Nucleus accumbens (tissue), 56 donors: ENCODE data around the gene SPINK14.

Experiments
- DNase-seq, 56 donors: peaks; one replicate each; lab custom pipeline; 2025; lab: John Stamatoyannopoulos, UW

The SPINK14 gene

DNA sequence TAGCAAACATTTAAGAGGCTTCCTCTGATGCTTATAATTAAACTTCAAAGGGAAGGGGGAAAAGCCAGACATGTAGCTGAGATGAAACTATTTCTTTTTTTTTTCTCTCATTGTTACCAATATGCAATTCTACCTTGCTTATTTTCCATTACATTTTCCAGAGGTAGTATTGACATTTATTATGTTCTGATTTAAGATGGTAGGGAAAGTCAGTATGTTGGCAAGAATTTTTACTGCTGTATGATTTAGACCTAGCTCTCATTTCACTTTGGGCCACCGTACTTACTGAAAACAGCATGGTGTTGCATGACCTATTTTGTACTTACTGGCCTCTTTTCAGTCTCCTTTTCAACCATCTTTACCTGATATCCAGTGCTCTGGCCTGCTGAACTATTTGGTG lies 24.9 kb downstream of the SPINK14 start:
- DNase-seq: no peak

DNA sequence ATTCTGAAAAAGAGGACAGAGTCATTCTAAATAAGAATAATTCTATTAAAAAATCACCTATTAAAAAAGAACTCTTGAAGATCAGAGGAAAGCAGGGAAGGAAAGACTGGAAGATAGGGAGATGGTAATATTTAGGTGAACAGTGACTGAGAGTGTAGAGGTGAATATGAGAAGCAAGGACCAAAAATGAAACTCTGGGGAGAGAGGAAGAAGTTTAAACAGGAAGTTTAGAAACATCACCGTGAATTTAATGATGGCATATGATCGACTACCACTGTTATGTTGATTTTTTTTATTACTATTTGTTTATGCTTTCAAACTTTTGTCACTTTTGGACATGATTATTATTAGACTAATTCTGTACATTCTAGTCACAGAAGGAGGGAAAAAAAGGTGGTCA lies 32.8 kb downstream of the SPINK14 start:
- DNase-seq: no peak

DNA sequence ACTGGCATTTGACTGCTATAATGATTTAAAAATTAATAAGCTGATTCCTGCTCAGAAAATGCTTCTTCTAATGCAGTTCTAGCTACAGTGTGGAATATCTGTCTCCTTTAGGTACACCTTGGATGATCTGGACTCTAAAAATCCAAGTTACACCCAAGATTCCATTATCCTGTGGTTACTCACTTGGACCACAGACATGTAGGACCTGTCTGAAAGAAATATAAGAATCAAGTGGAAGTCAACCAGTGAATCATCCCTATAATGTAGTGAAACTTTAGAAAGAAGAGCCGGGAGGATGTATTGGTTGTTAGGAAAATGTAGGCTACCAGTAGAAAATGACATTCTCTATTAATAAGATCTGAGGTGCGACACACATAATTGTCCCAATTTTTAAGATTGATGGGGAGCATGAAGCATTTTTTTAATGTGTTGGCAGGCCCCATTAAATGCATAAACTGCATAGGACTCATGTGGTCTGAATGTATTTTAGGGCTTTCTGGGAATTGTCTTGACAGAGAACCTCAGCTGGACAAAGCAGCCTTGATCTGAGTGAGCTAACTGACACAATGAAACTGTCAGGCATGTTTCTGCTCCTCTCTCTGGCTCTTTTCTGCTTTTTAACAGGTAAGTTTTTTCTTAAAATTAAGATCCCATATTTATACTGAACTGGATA lies 34.3 kb downstream of the SPINK14 start, which contains the start of gene SPINK6:
TSS of gene SPINK6 (plus strand) at position 512 of the 673 bp plus-strand sequence. CDS start at position 567, 55 bp downstream.
- no peak for DNase-seq

DNA sequence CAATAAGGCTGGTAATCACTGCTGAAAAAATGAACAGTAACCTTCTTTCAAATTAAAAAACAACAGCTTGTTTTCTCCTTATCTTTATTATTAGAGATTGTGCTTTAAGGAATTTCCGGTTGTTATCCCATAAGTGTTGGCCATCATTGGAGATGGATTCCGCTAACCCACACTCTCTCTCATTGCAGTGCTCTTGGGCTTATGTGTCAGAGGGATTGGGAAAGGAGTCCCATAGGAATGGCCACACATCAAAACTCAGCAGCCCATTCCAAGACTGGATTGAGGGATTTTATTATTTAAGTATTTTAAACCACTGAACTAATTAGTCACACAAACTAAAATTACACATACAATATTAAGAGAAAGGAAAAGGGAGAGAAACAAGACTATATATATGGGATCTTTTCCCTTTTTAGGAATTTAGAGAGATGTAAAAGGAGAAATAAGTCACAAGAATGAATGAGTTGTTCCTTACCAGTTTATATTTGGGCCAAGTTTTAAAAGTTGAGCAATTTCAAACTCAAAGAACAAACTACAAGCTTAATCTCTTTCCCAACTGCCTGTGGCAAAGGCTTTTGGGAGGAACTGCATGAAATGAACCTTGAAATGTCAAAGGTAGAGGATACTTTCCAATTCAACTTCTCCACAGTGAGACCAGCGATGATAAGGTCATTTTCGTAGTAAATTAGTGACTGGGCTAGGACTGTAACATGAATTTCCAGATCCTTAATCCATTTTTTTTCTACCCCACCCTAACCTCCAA lies 36.9 kb downstream of the SPINK14 start:
- no peak for DNase-seq

DNA sequence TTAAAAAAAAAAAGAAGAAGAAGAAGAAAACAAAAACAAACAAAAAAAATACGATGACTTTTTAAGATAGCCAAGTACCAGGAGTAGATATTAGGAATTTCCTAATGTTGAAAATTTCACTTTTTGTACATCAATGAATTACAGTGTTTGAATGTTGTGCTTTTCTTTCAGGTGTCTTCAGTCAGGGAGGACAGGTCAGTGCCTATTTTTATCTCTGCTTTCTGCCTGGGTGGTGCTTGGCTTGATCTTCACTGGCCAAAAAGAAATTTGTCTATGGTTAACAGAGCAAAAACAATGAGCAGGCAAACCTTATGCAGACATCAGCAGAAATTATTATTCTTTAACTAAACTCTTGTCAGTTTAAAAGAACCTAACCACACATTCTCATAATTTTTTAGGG lies 37.5 kb downstream of the SPINK14 start:
- DNase-seq: no peak

DNA sequence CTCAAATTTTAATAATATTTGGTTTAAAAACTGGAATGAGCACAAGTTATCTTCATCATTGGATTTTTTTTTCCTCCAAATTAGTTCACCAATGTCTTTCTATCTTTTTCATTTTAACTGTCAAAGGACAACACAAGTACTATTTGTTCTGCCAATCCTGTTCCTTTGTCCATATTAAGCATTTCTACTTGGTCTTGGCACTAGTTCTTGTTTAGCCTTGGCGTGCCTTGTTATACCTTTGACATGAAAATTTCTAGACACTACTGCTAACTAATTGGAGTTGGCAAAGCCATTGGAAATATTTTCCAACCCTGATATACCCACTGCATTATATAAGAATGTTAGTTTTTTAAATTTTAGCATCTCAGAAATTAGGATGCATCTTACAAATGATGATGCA lies 38.3 kb downstream of the SPINK14 start:
- DNase-seq: no peak

DNA sequence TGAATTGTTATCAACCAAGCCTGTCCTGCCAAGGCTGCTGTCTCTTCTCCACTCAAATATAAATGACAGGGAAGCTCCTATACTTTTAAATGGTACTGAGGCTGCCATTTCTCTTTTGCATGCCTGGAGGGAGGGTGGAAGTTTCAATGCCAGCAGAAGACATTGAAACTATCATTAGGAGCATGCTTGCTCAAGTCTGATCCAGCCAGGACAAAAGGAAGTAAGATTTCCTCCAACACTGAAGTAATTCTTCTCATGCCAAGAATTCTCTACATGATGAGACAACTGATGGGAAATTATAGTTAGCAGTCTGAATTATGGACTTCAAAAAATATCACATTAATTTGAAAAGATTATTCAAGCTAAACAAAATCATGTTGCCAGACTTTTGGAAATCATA lies 39.9 kb downstream of the SPINK14 start:
- DNase-seq: no peak

DNA sequence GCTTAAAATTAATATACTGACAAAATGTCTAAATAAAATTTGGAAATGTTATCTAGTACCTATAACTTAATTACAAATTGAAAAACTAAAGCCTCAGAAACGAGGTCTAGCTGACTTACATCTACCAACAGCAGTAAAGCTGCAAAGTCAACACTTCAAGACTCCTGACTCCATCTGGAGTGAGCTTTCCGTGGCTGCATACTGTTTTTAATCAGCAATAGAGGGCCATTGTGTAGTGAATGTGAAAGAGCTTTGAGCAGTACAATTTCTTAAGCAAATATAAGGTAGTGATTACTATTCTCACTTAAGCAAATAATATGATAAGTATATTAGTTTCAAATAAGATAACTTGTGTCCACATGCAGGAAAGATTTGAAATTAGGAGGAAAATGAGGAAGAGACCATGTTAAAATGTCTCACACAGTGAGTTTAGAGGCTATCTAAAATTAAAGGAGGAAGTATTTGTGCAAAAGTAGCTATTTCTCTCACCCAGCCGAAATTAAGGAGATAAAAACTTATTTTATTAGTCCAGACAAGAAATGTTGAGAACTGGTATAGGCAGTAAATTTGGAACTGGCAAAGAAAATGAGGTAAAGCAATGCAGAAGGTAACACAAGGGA lies 40.9 kb downstream of the SPINK14 start:
- no peak for DNase-seq

DNA sequence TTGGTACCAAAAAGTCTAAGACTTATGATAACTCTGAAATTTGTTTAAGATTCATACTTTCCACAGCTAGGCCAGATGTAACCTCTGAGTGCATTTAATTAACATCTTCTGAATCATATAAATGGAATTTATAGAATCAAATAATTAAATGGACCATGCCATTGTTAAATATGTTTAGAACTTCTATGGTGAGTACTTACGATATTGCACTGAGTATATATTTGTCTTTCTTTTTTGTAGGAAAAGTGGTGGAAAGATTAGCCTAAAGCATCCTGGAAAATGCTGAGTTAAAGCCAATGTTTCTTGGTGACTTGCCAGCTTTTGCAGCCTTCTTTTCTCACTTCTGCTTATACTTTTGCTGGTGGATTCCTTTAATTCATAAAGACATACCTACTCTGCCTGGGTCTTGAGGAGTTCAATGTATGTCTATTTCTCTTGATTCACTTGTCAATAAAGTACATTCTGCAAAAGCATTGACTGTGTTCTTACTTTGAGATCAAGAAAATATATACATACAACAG lies 46.4 kb downstream of the SPINK14 start:
- DNase-seq: no peak

DNA sequence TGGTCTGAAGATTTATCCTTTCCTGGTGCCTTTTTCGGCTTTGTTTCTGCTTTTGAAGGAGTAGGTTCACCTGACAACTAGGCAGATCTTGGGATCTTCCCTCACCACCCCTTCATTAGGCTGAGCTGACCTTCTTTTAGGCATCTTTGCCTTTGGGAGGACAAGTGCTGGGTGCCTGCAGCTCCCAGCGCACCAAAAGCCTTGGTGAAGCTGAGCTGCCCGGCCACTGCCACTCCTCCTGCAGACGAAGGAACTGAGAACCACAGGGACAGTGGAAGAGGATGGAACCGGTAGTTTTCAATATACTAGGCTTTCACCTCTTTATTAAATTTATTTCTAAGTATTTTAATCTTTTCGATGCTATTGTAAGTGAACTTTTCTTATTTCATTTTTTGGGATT lies 53.2 kb downstream of the SPINK14 start:
- no peak for DNase-seq

DNA sequence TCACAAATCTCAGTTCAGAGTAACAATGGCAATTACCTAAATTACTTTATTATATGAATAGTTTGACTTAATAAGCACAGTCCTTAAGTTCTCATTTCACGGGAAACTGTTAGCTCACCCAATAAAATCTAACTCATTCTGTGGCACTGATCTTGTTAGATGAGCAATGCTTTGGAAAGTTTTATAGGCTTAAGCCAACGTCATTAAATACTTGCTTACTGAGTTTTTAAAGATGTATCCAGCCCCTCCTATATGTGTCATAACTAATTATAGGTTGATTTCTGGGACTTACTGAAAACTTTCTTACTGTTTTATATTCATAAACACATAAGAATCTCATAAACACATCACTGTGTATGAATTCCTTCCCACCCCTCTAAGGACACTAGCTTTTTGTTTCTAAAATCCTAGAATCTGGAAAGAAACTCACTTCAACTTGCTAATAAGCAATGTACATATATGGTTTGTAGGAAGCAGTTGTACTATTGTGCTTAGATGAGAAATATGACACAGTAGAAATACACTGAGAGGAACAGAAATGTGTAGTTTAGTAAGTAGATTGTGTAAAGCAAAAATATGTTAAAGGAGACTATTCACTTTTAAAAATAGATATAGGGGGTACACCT lies 55.9 kb downstream of the SPINK14 start:
- DNase-seq: no peak
